Keratinocyte (primary cell): ENCODE data around the gene KLHL2.
"Not testable (repeated sequence)": the region's sequence is repeated elsewhere in the genome, so short reads cannot be mapped to it uniquely, and the experiment has no call there.

Experiments used
- EZH2 ChIP-seq: IDR thresholded peaks from one replicate; pipeline ENCODE4 v1.6.1; 2012; ENCODE audit warnings: inconsistent platforms, mild to moderate bottlenecking, low read length, moderate library complexity
- TF ChIP-seq, protein P1 (sequence below), 3 experiments: IDR thresholded peaks in 1 of 3; conservative IDR thresholded peaks in 1 of 3; optimal IDR thresholded peaks in 1 of 3; 2 replicates in 2 of 3; 3 replicates in 1 of 3; pipeline versions ENCODE3 to v1.5.1; 2011; ENCODE audit warnings: low read length in 3 of 3, mild to moderate bottlenecking in 3 of 3, moderate library complexity in 2 of 3, control low read depth in 1 of 3, inconsistent platforms in 1 of 3; ENCODE audit not compliant: insufficient read depth in 2 of 3; ENCODE audit errors: extremely low read depth in 1 of 3

DNA sequence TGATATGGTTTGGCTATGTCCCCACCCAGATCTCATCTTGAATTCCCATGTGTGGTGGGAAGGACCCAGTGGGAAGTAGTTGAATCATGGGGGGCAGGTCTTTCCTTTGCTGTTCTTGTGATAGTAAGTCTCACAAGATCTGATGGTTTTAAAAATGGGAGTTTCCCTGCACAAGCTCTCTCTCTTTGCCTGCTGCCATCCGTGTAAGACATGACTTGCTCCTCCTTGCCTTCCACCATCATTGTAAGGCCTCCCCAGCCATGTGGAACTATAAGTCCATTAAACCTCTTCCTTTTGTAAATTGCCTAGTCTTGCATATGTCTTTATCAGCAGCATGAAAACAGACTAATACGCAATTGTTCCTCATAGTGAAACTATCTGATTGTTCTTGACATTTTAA lies 66.1 kb downstream of the KLHL2 start:
- TF ChIP-seq, protein P1, sequence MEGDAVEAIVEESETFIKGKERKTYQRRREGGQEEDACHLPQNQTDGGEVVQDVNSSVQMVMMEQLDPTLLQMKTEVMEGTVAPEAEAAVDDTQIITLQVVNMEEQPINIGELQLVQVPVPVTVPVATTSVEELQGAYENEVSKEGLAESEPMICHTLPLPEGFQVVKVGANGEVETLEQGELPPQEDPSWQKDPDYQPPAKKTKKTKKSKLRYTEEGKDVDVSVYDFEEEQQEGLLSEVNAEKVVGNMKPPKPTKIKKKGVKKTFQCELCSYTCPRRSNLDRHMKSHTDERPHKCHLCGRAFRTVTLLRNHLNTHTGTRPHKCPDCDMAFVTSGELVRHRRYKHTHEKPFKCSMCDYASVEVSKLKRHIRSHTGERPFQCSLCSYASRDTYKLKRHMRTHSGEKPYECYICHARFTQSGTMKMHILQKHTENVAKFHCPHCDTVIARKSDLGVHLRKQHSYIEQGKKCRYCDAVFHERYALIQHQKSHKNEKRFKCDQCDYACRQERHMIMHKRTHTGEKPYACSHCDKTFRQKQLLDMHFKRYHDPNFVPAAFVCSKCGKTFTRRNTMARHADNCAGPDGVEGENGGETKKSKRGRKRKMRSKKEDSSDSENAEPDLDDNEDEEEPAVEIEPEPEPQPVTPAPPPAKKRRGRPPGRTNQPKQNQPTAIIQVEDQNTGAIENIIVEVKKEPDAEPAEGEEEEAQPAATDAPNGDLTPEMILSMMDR (optimal IDR thresholded peaks at IDR 0.05 in 1 of 3, IDR thresholded peaks at IDR 0.05 in 1 of 3, conservative IDR thresholded peaks at IDR 0.05 in 1 of 3; ENCODE audit: extremely low read depth in 1 of 3, insufficient read depth in 2 of 3, low read length in 3 of 3): not testable (repeated sequence)
- not testable (repeated sequence) for TF ChIP-seq EZH2
